BLaER1 treated with 17β-estradiol and CSF1 and Interleukin-3, amounts not matched to agents 10 nM and 100 nM (cell line): ENCODE measurements around the gene N4BP2.
A peak's percentile ranks its signal among the peaks of the same experiment; 100 is the strongest.

Experiments used
- H3K27ac ChIP-seq, 11 experiments: shearing (Covaris generic); formaldehyde crosslinking; 2 replicates each; pipeline ENCODE4 v1.8.1; 2022
- H3K27me3 ChIP-seq, 11 experiments: shearing (Covaris generic); formaldehyde crosslinking; 2 replicates each; pipeline ENCODE4 v1.8.1; 2022
- H3K36me3 ChIP-seq, 11 experiments: shearing (Covaris generic); formaldehyde crosslinking; 2 replicates each; pipeline ENCODE4 v1.8.1; 2022
- H3K4me1 ChIP-seq, 10 experiments: shearing (Covaris generic); formaldehyde crosslinking; 2 replicates each; pipeline ENCODE4 v1.8.1; 2022
- H3K4me2 ChIP-seq, 11 experiments: shearing (Covaris generic); formaldehyde crosslinking; 2 replicates each; pipeline ENCODE4 v1.8.1; 2022
- H3K4me3 ChIP-seq, 10 experiments: shearing (Covaris generic); formaldehyde crosslinking; 2 replicates each; pipeline ENCODE4 v1.8.1; 2022
- H3K9ac ChIP-seq, 11 experiments: shearing (Covaris generic); formaldehyde crosslinking; 2 replicates each; pipeline ENCODE4 v1.8.1; 2022
- H3K9me3 ChIP-seq, 11 experiments: shearing (Covaris generic); formaldehyde crosslinking; replicated peaks in 1 of 11; 2 replicates each; pipeline ENCODE4 v1.8.1; 2022
- H4K20me1 ChIP-seq, 11 experiments: shearing (Covaris generic); formaldehyde crosslinking; 2 replicates each; pipeline ENCODE4 v1.8.1; 2022
- Cebpa-rat ChIP-seq, 11 experiments: shearing (Covaris generic); IDR thresholded peaks; 2 replicates each; pipeline ENCODE4 v1.8.1; 2022

Gene N4BP2

GRCh38 chr4:40046311-40046980, 10.2 kb upstream of the N4BP2 start:
- Histone ChIP-seq H3K4me1 (no peaks in the 10 kb centered on the region), H3K4me2 (no peak overlapping the region), H3K9ac (no peak overlapping the region), H3K36me3 (no peaks in the 10 kb centered on the region), H4K20me1 (no peaks in the 10 kb centered on the region), H3K27me3 (no peaks in the 10 kb centered on the region), H3K9me3 (peaks cover 0 to 3% (median 0%) of the 10 kb centered on the region in 11 experiments; a peak in 2 of 22 replicates), H3K27ac (no peak overlapping the region), H3K4me3 (no peak overlapping the region)
- no peak for TF ChIP-seq Cebpa-rat (IDR thresholded peaks at IDR 0.05)

GRCh38 chr4:40053161-40053560, 3.5 kb upstream of the N4BP2 start:
- Histone ChIP-seq H3K36me3 (no peaks in the 10 kb centered on the region), H3K4me1 (peaks cover 8 to 21% (median 18%) of the 10 kb centered on the region in 10 experiments), H3K4me3 (no peak overlapping the region), H3K9me3 (no peaks in the 10 kb centered on the region), H3K9ac (no peak overlapping the region), H3K27me3 (no peaks in the 10 kb centered on the region), H4K20me1 (peaks cover 0 to under 1% (median 0%) of the 10 kb centered on the region in 11 experiments; a peak in 1 of 22 replicates), H3K27ac (no peak overlapping the region), H3K4me2 (no peak overlapping the region)
- TF ChIP-seq Cebpa-rat (IDR thresholded peaks at IDR 0.05), result no peak

- Histone ChIP-seq H3K36me3 (peaks cover 4 to 14% (median 8%) of the 10 kb centered on the region in 11 experiments; a peak in 17 of 22 replicates), H3K4me1 (peaks cover 25 to 38% (median 34%) of the 10 kb centered on the region in 10 experiments), H3K9me3 (no peaks in the 10 kb centered on the region), H3K27ac (peak overlapping the region; percentile 99 to 100 (median 100)), H3K4me3 (peak overlapping the region; percentile 68 to 96 (median 87)), H3K27me3 (no peaks in the 10 kb centered on the region), H3K4me2 (peak overlapping the region; percentile 81 to 99 (median 93)), H4K20me1 (peaks cover 0 to 24% (median 0%) of the 10 kb centered on the region in 11 experiments; a peak in 4 of 22 replicates), H3K9ac (peak overlapping the region; percentile 98 to 100 (median 100))
- TF ChIP-seq Cebpa-rat (IDR thresholded peaks at IDR 0.05), result no peak
Measured at GRCh38 chr4:40055511-40055862, 1.2 kb upstream of the N4BP2 start.

GRCh38 chr4:40055863-40056715, 561 bp upstream of the N4BP2 start:
- Histone ChIP-seq H3K27ac (peak overlapping the region; percentile 99 to 100 (median 100)), H3K4me3 (peak overlapping the region; percentile 68 to 96 (median 87)), H3K27me3 (no peaks in the 10 kb centered on the region), H3K9me3 (no peaks in the 10 kb centered on the region), H3K4me1 (peaks cover 25 to 38% (median 34%) of the 10 kb centered on the region in 10 experiments), H3K36me3 (peaks cover 6 to 20% (median 14%) of the 10 kb centered on the region in 11 experiments; a peak in 18 of 22 replicates), H3K9ac (peak overlapping the region; percentile 98 to 100 (median 100)), H3K4me2 (peak overlapping the region; percentile 81 to 99 (median 93)), H4K20me1 (peaks cover 0 to 28% (median 0%) of the 10 kb centered on the region in 11 experiments; a peak in 4 of 22 replicates)
- TF ChIP-seq Cebpa-rat (IDR thresholded peaks at IDR 0.05), result peak in 4 of 11 experiments; percentile 25 to 71 (median 49); a peak in 4 of 22 replicates

GRCh38 chr4:40057586-40058091, 989 bp downstream of the N4BP2 start:
- Histone ChIP-seq H3K36me3 (peaks cover 6 to 35% (median 30%) of the 10 kb centered on the region in 11 experiments; a peak in 19 of 22 replicates), H3K27ac (peak overlapping the region; percentile 99 to 100 (median 100)), H3K4me3 (peak overlapping the region; percentile 68 to 96 (median 87)), H4K20me1 (peaks cover 0 to 28% (median 1%) of the 10 kb centered on the region in 11 experiments; a peak in 7 of 22 replicates), H3K4me2 (peak overlapping the region; percentile 81 to 99 (median 94)), H3K9me3 (no peaks in the 10 kb centered on the region), H3K9ac (peak overlapping the region; percentile 98 to 100 (median 100)), H3K27me3 (no peaks in the 10 kb centered on the region), H3K4me1 (peaks cover 25 to 38% (median 34%) of the 10 kb centered on the region in 10 experiments)
- no peak for TF ChIP-seq Cebpa-rat (IDR thresholded peaks at IDR 0.05)

- Histone ChIP-seq H3K27me3 (no peaks in the 10 kb centered on the region), H3K9ac (peak overlapping the region; percentile 98 to 100 (median 100)), H3K36me3 (peaks cover 6 to 40% (median 34%) of the 10 kb centered on the region in 11 experiments; a peak in 19 of 22 replicates), H3K4me1 (peaks cover 25 to 38% (median 34%) of the 10 kb centered on the region in 10 experiments), H3K9me3 (no peaks in the 10 kb centered on the region), H4K20me1 (peaks cover 0 to 28% (median 5%) of the 10 kb centered on the region in 11 experiments; a peak in 7 of 22 replicates), H3K4me3 (peak overlapping the region; percentile 68 to 96 (median 87)), H3K4me2 (peak overlapping the region; percentile 81 to 99 (median 94)), H3K27ac (peak overlapping the region; percentile 99 to 100 (median 100); a peak in 21 of 22 replicates)
- TF ChIP-seq Cebpa-rat (IDR thresholded peaks at IDR 0.05), result no peak
Measured at GRCh38 chr4:40058121-40058520, 1.5 kb downstream of the N4BP2 start.

- TF ChIP-seq Cebpa-rat (IDR thresholded peaks at IDR 0.05), result no peak
- Histone ChIP-seq H3K4me3 (peak overlapping the region; percentile 68 to 96 (median 87); a peak in 16 of 20 replicates), H3K9ac (peak overlapping the region; percentile 29 to 100 (median 99); a peak in 18 of 22 replicates), H4K20me1 (peaks cover 0 to 28% (median 5%) of the 10 kb centered on the region in 11 experiments; a peak in 8 of 22 replicates), H3K27me3 (no peaks in the 10 kb centered on the region), H3K9me3 (no peaks in the 10 kb centered on the region), H3K36me3 (peaks cover 10 to 47% (median 42%) of the 10 kb centered on the region in 11 experiments), H3K4me2 (peak overlapping the region; percentile 81 to 99 (median 94)), H3K27ac (peak overlapping the region in 7 of 11 experiments; percentile 99 to 100 (median 100); a peak in 9 of 22 replicates), H3K4me1 (peaks cover 22 to 37% (median 32%) of the 10 kb centered on the region in 10 experiments)
Measured at GRCh38 chr4:40058854-40059253, 2.2 kb downstream of the N4BP2 start.

GRCh38 chr4:40059362-40059761, 2.7 kb downstream of the N4BP2 start:
- peak overlapping the region in 1 of 11 experiments; percentile 99; a peak in 2 of 22 replicates for H3K9ac ChIP-seq
- H3K4me3 ChIP-seq, result 0 out of 20 replicates have a peak overlapping the region, but pooled peaks of 1 of the 10 experiments have one; percentile 81
- peaks cover 15 to 52% (median 47%) of the 10 kb centered on the region in 11 experiments for H3K36me3 ChIP-seq
- H4K20me1 ChIP-seq, result peaks cover 0 to 31% (median 5%) of the 10 kb centered on the region in 11 experiments; a peak in 8 of 22 replicates
- peak overlapping the region; percentile 81 to 99 (median 94) for H3K4me2 ChIP-seq
- peaks cover 17 to 32% (median 27%) of the 10 kb centered on the region in 10 experiments for H3K4me1 ChIP-seq
- no peaks in the 10 kb centered on the region for H3K9me3 ChIP-seq
- H3K27ac ChIP-seq, result no peak overlapping the region
- TF ChIP-seq Cebpa-rat (IDR thresholded peaks at IDR 0.05), result no peak
- H3K27me3 ChIP-seq, result no peaks in the 10 kb centered on the region
